Measurements from ENCODE around the gene ASB6. TPM values are rescaled to one million over a fixed set of nuclear protein-coding genes. Genes with fewer than 3 reads are reported as not detected.

ASB6 gene
- total and polyA plus RNA-seq, 2 of the 13 experiments (the other 11 are each of a cell fraction or from before 2014, with no cell fraction given): 8.2 to 8.4 TPM

GRCh38 chr9:129597355-129598088, 44.4 kb downstream of the ASB6 start (continued):
- TF ChIP-seq SIX4 (CRISPR knock-in tag; IDR thresholded peaks at IDR 0.05) (peak; percentile 90), ZNF703 (CRISPR knock-in tag; IDR thresholded peaks at IDR 0.05; ENCODE audit: borderline replicate concordance) (peak; percentile 81), CAMTA2 (CRISPR knock-in tag; IDR thresholded peaks at IDR 0.05; ENCODE audit: borderline replicate concordance) (no peak; the same call in none of the 2 replicates), ZBTB2 (CRISPR knock-in tag; IDR thresholded peaks at IDR 0.05; ENCODE audit: low read depth) (peak; percentile 100), ISX (CRISPR knock-in tag; conservative IDR thresholded peaks at IDR 0.05) (0 out of 2 replicates have a peak, but pooled peaks have one; percentile 40), MIER3 (CRISPR knock-in tag; IDR thresholded peaks at IDR 0.05; ENCODE audit: borderline replicate concordance) (peak; percentile 61; the same call in 1 of the 2 replicates), ZBED4 (CRISPR knock-in tag; IDR thresholded peaks at IDR 0.05; ENCODE audit: borderline replicate concordance) (peak; percentile 98), FOXJ3 (CRISPR knock-in tag; IDR thresholded peaks at IDR 0.05; ENCODE audit: borderline replicate concordance) (peak; percentile 55), KLF6 (CRISPR knock-in tag; IDR thresholded peaks at IDR 0.05) (peak; percentile 81), ZBTB8A (CRISPR knock-in tag; IDR thresholded peaks at IDR 0.05; ENCODE audit: borderline replicate concordance, low read depth) (0 out of 2 replicates have a peak, but pooled peaks have one; percentile 61), KLF11 (CRISPR knock-in tag; IDR thresholded peaks at IDR 0.05) (no peak), MXD4 (CRISPR knock-in tag; IDR thresholded peaks at IDR 0.05) (peak; percentile 58), ZFP90 (CRISPR knock-in tag; IDR thresholded peaks at IDR 0.05; ENCODE audit: borderline replicate concordance) (peak; percentile 67; the same call in 1 of the 2 replicates), TCF7L2 (IDR thresholded peaks at IDR 0.05; ENCODE audit: low read depth, low read length) (peak; percentile 83), RAD51 (IDR thresholded peaks at IDR 0.05; ENCODE audit: borderline replicate concordance) (no peak), EED (CRISPR knock-in tag; IDR thresholded peaks at IDR 0.05) (peak; percentile 68; the same call in 1 of the 2 replicates)
- TF ChIP-seq, protein P1, sequence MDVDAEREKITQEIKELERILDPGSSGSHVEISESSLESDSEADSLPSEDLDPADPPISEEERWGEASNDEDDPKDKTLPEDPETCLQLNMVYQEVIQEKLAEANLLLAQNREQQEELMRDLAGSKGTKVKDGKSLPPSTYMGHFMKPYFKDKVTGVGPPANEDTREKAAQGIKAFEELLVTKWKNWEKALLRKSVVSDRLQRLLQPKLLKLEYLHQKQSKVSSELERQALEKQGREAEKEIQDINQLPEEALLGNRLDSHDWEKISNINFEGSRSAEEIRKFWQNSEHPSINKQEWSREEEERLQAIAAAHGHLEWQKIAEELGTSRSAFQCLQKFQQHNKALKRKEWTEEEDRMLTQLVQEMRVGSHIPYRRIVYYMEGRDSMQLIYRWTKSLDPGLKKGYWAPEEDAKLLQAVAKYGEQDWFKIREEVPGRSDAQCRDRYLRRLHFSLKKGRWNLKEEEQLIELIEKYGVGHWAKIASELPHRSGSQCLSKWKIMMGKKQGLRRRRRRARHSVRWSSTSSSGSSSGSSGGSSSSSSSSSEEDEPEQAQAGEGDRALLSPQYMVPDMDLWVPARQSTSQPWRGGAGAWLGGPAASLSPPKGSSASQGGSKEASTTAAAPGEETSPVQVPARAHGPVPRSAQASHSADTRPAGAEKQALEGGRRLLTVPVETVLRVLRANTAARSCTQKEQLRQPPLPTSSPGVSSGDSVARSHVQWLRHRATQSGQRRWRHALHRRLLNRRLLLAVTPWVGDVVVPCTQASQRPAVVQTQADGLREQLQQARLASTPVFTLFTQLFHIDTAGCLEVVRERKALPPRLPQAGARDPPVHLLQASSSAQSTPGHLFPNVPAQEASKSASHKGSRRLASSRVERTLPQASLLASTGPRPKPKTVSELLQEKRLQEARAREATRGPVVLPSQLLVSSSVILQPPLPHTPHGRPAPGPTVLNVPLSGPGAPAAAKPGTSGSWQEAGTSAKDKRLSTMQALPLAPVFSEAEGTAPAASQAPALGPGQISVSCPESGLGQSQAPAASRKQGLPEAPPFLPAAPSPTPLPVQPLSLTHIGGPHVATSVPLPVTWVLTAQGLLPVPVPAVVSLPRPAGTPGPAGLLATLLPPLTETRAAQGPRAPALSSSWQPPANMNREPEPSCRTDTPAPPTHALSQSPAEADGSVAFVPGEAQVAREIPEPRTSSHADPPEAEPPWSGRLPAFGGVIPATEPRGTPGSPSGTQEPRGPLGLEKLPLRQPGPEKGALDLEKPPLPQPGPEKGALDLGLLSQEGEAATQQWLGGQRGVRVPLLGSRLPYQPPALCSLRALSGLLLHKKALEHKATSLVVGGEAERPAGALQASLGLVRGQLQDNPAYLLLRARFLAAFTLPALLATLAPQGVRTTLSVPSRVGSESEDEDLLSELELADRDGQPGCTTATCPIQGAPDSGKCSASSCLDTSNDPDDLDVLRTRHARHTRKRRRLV (CRISPR knock-in tag; IDR thresholded peaks at IDR 0.05): peak; percentile 81; the same call in 1 of the 2 replicates
- TF ChIP-seq, protein P2, sequence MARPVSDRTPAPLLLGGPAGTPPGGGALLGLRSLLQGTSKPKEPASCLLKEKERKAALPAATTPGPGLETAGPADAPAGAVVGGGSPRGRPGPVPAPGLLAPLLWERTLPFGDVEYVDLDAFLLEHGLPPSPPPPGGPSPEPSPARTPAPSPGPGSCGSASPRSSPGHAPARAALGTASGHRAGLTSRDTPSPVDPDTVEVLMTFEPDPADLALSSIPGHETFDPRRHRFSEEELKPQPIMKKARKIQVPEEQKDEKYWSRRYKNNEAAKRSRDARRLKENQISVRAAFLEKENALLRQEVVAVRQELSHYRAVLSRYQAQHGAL (CRISPR knock-in tag; IDR thresholded peaks at IDR 0.05; ENCODE audit: not compliant biosample characterization): no peak
